ENCODE results near the gene IL31. TPM values are rescaled to one million over a fixed set of nuclear protein-coding genes. Genes with fewer than 3 reads are reported as not detected.
"Not testable (repeated sequence)": the region's sequence is repeated elsewhere in the genome, so short reads cannot be mapped to it uniquely, and the experiment has no call there.

IL31 gene
- total RNA-seq, 1 donor from 2014 or later: not detected

- no peak for DNase-seq (ENCODE audit: low read depth)
These were observed 18.4 kb upstream of the IL31 start for GRCh38 chr12:122192441-122192840.

- DNase-seq (ENCODE audit: low read depth): peak; percentile 57
These were observed 17.0 kb upstream of the IL31 start for GRCh38 chr12:122190842-122191668.

GRCh38 chr12:122189626-122190475, 15.8 kb upstream of the IL31 start:
- no peak for DNase-seq (ENCODE audit: low read depth)

GRCh38 chr12:122187466-122187865, 13.4 kb upstream of the IL31 start:
- DNase-seq (ENCODE audit: low read depth): no peak

- DNase-seq (ENCODE audit: low read depth): no peak
These were observed 11.6 kb upstream of the IL31 start for GRCh38 chr12:122185494-122186082.

- no peak for DNase-seq (ENCODE audit: low read depth)
These were observed 11.1 kb upstream of the IL31 start for GRCh38 chr12:122185079-122185478.

GRCh38 chr12:122184517-122184916, 10.5 kb upstream of the IL31 start:
- DNase-seq (ENCODE audit: low read depth): no peak

- no peak for DNase-seq (ENCODE audit: low read depth)
These were observed 9.5 kb upstream of the IL31 start for GRCh38 chr12:122183588-122183940.

- no peak for DNase-seq (ENCODE audit: low read depth)
These were observed 9.0 kb upstream of the IL31 start, which contains the start of gene LRRC43 for GRCh38 chr12:122182887-122183587. Gene LRRC43 (plus strand): TSS chr12:122183123. CDS start chr12:122183145, 22 bp downstream.

- not testable (repeated sequence) for DNase-seq (ENCODE audit: low read depth)
These were observed 2.5 kb upstream of the IL31 start for GRCh38 chr12:122176473-122176872.

GRCh38 chr12:122172262-122172939, 1.6 kb downstream of the IL31 start:
- DNase-seq (ENCODE audit: low read depth): no peak

- no peak for DNase-seq (ENCODE audit: low read depth)
These were observed 2.6 kb downstream of the IL31 start for GRCh38 chr12:122171399-122171798.

GRCh38 chr12:122168492-122168891, 5.5 kb downstream of the IL31 start:
- no peak for DNase-seq (ENCODE audit: low read depth)

- no peak for DNase-seq (ENCODE audit: low read depth)
These were observed 6.6 kb downstream of the IL31 start for GRCh38 chr12:122167356-122167925.

GRCh38 chr12:122166422-122167349, 7.3 kb downstream of the IL31 start:
- no peak for DNase-seq (ENCODE audit: low read depth)

GRCh38 chr12:122162976-122163375, 11.0 kb downstream of the IL31 start:
- DNase-seq (ENCODE audit: low read depth): no peak

- DNase-seq (ENCODE audit: low read depth): no peak
These were observed 12.3 kb downstream of the IL31 start for GRCh38 chr12:122161682-122162081.

GRCh38 chr12:122160761-122161160, 13.3 kb downstream of the IL31 start:
- no peak for DNase-seq (ENCODE audit: low read depth)

- DNase-seq (ENCODE audit: low read depth): no peak
These were observed 14.1 kb downstream of the IL31 start for GRCh38 chr12:122159882-122160281.
